B cell (primary cell): ENCODE data around the gene DVL2. TPM values are rescaled to one million over a fixed set of nuclear protein-coding genes. Genes with fewer than 3 reads are reported as not detected.

ENCODE experiments used
- ATAC-seq: fragments of 200-7000 bp; cut with Tn5 transposase; one replicate; pipeline ENCODE4 v1.10.0; 2021; ENCODE audit warnings: low read depth, mild to moderate bottlenecking, moderate number of reproducible peaks, moderate library complexity
- CTCF ChIA-PET: fragments of 350-600 bp; sonication (Branson Sonifier 250); formaldehyde crosslinking; loops from one replicate; lab custom pipeline; 2021; ENCODE audit warnings: antibody characterized with exemption, inconsistent platforms; lab: Charles Lee
- POLR2A ChIA-PET: fragments of 350-600 bp; sonication (Branson Sonifier 250); formaldehyde crosslinking; loops from one replicate; lab custom pipeline; 2021; ENCODE audit warnings: antibody characterized with exemption; lab: Charles Lee
- DNase-seq: peaks from one replicate; pipeline ENCODE4 v3.0.0; 2013
- H2AFZ ChIP-seq: 2 replicates; pipeline ENCODE4 v1.6.1; 2012; ENCODE audit warnings: mild to moderate bottlenecking, low read depth, low read length; ENCODE audit not compliant: insufficient read depth, poor library complexity, severe bottlenecking
- H3K27ac ChIP-seq, 2 donors: 1 replicate in 1 of 2; 2 replicates in 1 of 2; pipeline ENCODE4 v1.5.1; 2012 to 2013; ENCODE audit warnings: low read length in 2 of 2, mild to moderate bottlenecking in 2 of 2, moderate library complexity in 1 of 2
- H3K27me3 ChIP-seq, 4 experiments: fragments of 200-600 bp in 1 of 4; sonication (generic) in 1 of 4; replicated peaks in 1 of 4; 1 replicate in 2 of 4; 2 replicates in 2 of 4; pipeline versions ENCODE4 v1.6.1 to v1.7.0; 2013 to 2016; ENCODE audit warnings: low read length in 3 of 4, mild to moderate bottlenecking in 2 of 4, mixed read lengths in 1 of 4, moderate library complexity in 1 of 4; ENCODE audit not compliant: insufficient read depth in 4 of 4, control insufficient read depth in 3 of 4; ENCODE audit errors: control extremely low read depth in 1 of 4
- H3K36me3 ChIP-seq, 2 experiments: replicated peaks in 1 of 2; 1 replicate in 1 of 2; 2 replicates in 1 of 2; pipeline versions ENCODE4 v1.6.1 to v1.7.1; 2013; ENCODE audit warnings: low read length in 1 of 2; ENCODE audit not compliant: insufficient read depth in 2 of 2, control insufficient read depth in 1 of 2; ENCODE audit errors: control extremely low read depth in 1 of 2, extremely low read depth in 1 of 2
- H3K4me1 ChIP-seq, 2 donors: fragments of 200-600 bp in 1 of 2; sonication (generic) in 1 of 2; 1 replicate in 1 of 2; 2 replicates in 1 of 2; pipeline versions ENCODE4 v1.5.1 to v1.6.1; 2013 to 2017; ENCODE audit warnings: low read length in 2 of 2; ENCODE audit not compliant: control insufficient read depth in 2 of 2, insufficient read depth in 2 of 2
- H3K4me2 ChIP-seq: replicated peaks from 2 replicates; pipeline ENCODE3; 2012; ENCODE audit warnings: mild to moderate bottlenecking, low read depth, low read length; ENCODE audit not compliant: poor library complexity, severe bottlenecking
- H3K4me3 ChIP-seq, 5 experiments: fragments of 200-600 bp in 1 of 5; sonication (generic) in 1 of 5; 1 replicate in 3 of 5; 2 replicates in 2 of 5; pipeline versions ENCODE4 v1.5.1 to v1.7.0; 2011 to 2016; ENCODE audit warnings: low read length in 4 of 5, mild to moderate bottlenecking in 4 of 5, low read depth in 2 of 5, control low read depth in 1 of 5, moderate library complexity in 1 of 5; ENCODE audit not compliant: insufficient read depth in 1 of 5; ENCODE audit errors: control extremely low read depth in 1 of 5, extremely low read depth in 1 of 5
- H3K79me2 ChIP-seq: fragments of 200-600 bp; sonication (generic); one replicate; pipeline ENCODE4 v1.6.0; 2016; ENCODE audit warnings: low read length; ENCODE audit not compliant: control insufficient read depth, insufficient read depth
- H3K9ac ChIP-seq: fragments of 200-600 bp; sonication (generic); 2 replicates; pipeline ENCODE4 v1.6.1; 2017; ENCODE audit warnings: mild to moderate bottlenecking, low read length, moderate library complexity
- H3K9me3 ChIP-seq, 3 donors: one replicate each; pipeline versions ENCODE4 v1.6.1 to v1.7.1; 2013; ENCODE audit warnings: low read length in 2 of 3; ENCODE audit not compliant: control insufficient read depth in 2 of 3, insufficient read depth in 1 of 3; ENCODE audit errors: control extremely low read depth in 1 of 3
- H4K20me1 ChIP-seq: 2 replicates; pipeline ENCODE4 v1.6.0; 2012; ENCODE audit warnings: mild to moderate bottlenecking, low read length; ENCODE audit not compliant: insufficient read depth, control insufficient read depth, poor library complexity, severe bottlenecking
- H3K27ac Mint-ChIP-seq: one replicate; pipeline ENCODE4 v1.8.0; 2021; ENCODE audit warnings: mixed read lengths
- H3K27me3 Mint-ChIP-seq: one replicate; pipeline ENCODE4 v1.8.0; 2021; ENCODE audit warnings: mixed read lengths
- H3K4me1 Mint-ChIP-seq: one replicate; pipeline ENCODE4 v1.8.0; 2021; ENCODE audit warnings: mixed read lengths
- H3K4me3 Mint-ChIP-seq: one replicate; pipeline ENCODE4 v1.8.0; 2021; ENCODE audit warnings: mixed read lengths
- H3K9me3 Mint-ChIP-seq: one replicate; pipeline ENCODE4 v1.8.0; 2022; ENCODE audit warnings: mixed read lengths; ENCODE audit not compliant: insufficient read depth
- CTCF ChIP-seq: fragments of 200-600 bp; IDR thresholded peaks from one replicate; pipeline ENCODE4 v1.8.0; 2022; ENCODE audit warnings: antibody characterized with exemption, mild to moderate bottlenecking
- EZH2 ChIP-seq: IDR thresholded peaks from 2 replicates; pipeline ENCODE4 v1.6.1; 2012; ENCODE audit warnings: borderline replicate concordance, low read depth, mild to moderate bottlenecking, moderate library complexity, low read length; ENCODE audit not compliant: insufficient read depth, poor library complexity, severe bottlenecking
- WGBS: methylation state at CpG from one replicate; pipeline ENCODE4 v1.1.5; 2013; ENCODE audit warnings: missing lambda C conversion rate; ENCODE audit not compliant: insufficient coverage; 5-methylcytosine and 5-hydroxymethylcytosine counted together
- intact Hi-C: fragments of 100-400 bp; cut with micrococcal nuclease; formaldehyde crosslinking; loops from one replicate; pipeline ENCODE4 v1.10.0; 2022
- polyA plus RNA-seq: library from polyadenylated mRNA; depleted of rRNA; stranded (reverse); fragments of >200 nt; gene quantifications from 2 replicates; pipeline ENCODE4 v1.2.3, GENCODE V29; 2012
- total RNA-seq, 2 donors: library from RNA; stranded (reverse); fragments of 120-200 nt in 1 of 2; gene quantifications; 1 replicate in 1 of 2; 2 replicates in 1 of 2; pipeline versions ENCODE4 v1.2.3 to v1.2.4, GENCODE V29; 2013 to 2022

Gene DVL2
- total and polyA plus RNA-seq, 2 donors (not counting 1 experiment from before 2014, with no cell fraction given): 22.5 to 104 TPM

- Histone ChIP-seq H4K20me1 (no peaks in the 10 kb centered on the region), H3K9me3 (no peaks in the 10 kb centered on the region), H3K79me2 (peaks cover 7% of the 10 kb centered on the region), H3K4me2 (no peak overlapping the region), H3K4me3 (no peak overlapping the region), H3K27ac (no peak overlapping the region), H3K36me3 (peaks cover 0 to 18% of the 10 kb centered on the region in 2 experiments), H3K4me1 (peaks cover 29 to 59% of the 10 kb centered on the region in 2 donors), H3K9ac (no peak overlapping the region), H3K27me3 (no peaks in the 10 kb centered on the region), H2AFZ (peak overlapping the region; percentile 86)
- H3K27me3 Mint-ChIP-seq: no peaks in the 10 kb centered on the region
- intact Hi-C loops: loop anchor here (1.0 to 2.0 kb wide), 3 partner anchors 14 to 21 kb away; partner anchors contain the start of genes DVL2 and PHF23
- peaks cover 60% of the 10 kb centered on the region for H3K4me1 Mint-ChIP-seq
- H3K27ac Mint-ChIP-seq: peak overlapping the region; percentile 93
- H3K9me3 Mint-ChIP-seq: no peaks in the 10 kb centered on the region
- DNase-seq (no peak), ATAC-seq (no peak)
- ChIA-PET CTCF (interaction anchor here (1.6 to 3.8 kb wide), 4 partner anchors 22 to 173 kb away, joined by 5 to 47 read pairs (median 26); partner anchors contain the start of genes GABARAP and PHF23), POLR2A (interaction anchor here (1.6 to 9.1 kb wide), 2 partner anchors 13 to 19 kb away, joined by 4 to 157 read pairs; partner anchors contain the start of genes DVL2, GABARAP and PHF23)
- 82% methylated on average over 6 of the region's 6 CpGs for WGBS
- peak overlapping the region; percentile 97 for H3K4me3 Mint-ChIP-seq
- no peak for TF ChIP-seq EZH2
Observed at GRCh38 chr17:7218758-7219157, 15.6 kb downstream of the DVL2 start.

- H3K4me2 ChIP-seq: peak overlapping the region; percentile 56
- H3K27ac Mint-ChIP-seq: peak overlapping the region; percentile 41
- no peaks in the 10 kb centered on the region for H3K9me3 ChIP-seq
- no peak overlapping the region for H2AFZ ChIP-seq
- peaks cover 0 to 12% of the 10 kb centered on the region in 2 experiments for H3K36me3 ChIP-seq
- H3K27me3 ChIP-seq: no peaks in the 10 kb centered on the region
- DNase-seq (no peak), ATAC-seq (no peak)
- CTCF ChIA-PET: interaction anchor here (3.7 to 3.8 kb wide), 2 partner anchors 22 to 79 kb away, joined by 36 to 47 read pairs; partner anchors contain the start of genes GABARAP and PHF23
- no peak overlapping the region for H3K27ac ChIP-seq
- POLR2A ChIA-PET: interaction anchor here (0.6 to 9.1 kb wide), 2 partner anchors 19 to 263 kb away, joined by 3 to 157 read pairs; partner anchors contain the start of genes DVL2, GABARAP, PHF23 and SLC35G6
- peaks cover 7% of the 10 kb centered on the region for H3K79me2 ChIP-seq
- no peaks in the 10 kb centered on the region for H3K27me3 Mint-ChIP-seq
- peak overlapping the region; percentile 97 for H3K4me3 Mint-ChIP-seq
- no peak overlapping the region for H3K9ac ChIP-seq
- TF ChIP-seq CTCF: no peak
- no peak for TF ChIP-seq EZH2
- intact Hi-C loops: loop anchor here (2.0 kb wide), 1 partner anchor 13 kb away; no protein-coding TSS in a partner anchor
- H3K4me1 ChIP-seq: peaks cover 32 to 64% of the 10 kb centered on the region in 2 donors
- H3K9me3 Mint-ChIP-seq: no peaks in the 10 kb centered on the region
- H3K4me3 ChIP-seq: no peak overlapping the region
- H3K4me1 Mint-ChIP-seq: peaks cover 65% of the 10 kb centered on the region
- WGBS: 66% methylated on average over 6 of the region's 6 CpGs
- no peaks in the 10 kb centered on the region for H4K20me1 ChIP-seq
Observed at GRCh38 chr17:7218166-7218565, 16.2 kb downstream of the DVL2 start.
